H1 (cell line): ENCODE data around the gene OLIG2.

Experiments
- CTCF ChIP-seq, 3 experiments: IDR thresholded peaks; 1 replicate in 2 of 3; 2 replicates in 1 of 3; pipeline versions ENCODE4 v1.5.1 to v1.6.1; 2011; ENCODE audit warnings: low read length in 3 of 3, mild to moderate bottlenecking in 3 of 3, inconsistent platforms in 2 of 3, low read depth in 1 of 3, moderate library complexity in 1 of 3; ENCODE audit not compliant: insufficient read depth in 1 of 3; ENCODE audit errors: control extremely low read depth in 1 of 3
- KDM5A ChIP-seq: fragments of 200-600 bp; IDR thresholded peaks from 2 replicates; pipeline ENCODE4 v1.7.1; 2012; ENCODE audit warnings: mild to moderate bottlenecking, low read length, inconsistent platforms, mixed read lengths
- SIN3A ChIP-seq, 2 experiments: IDR thresholded peaks in 1 of 2; conservative IDR thresholded peaks in 1 of 2; 2 replicates each; pipeline ENCODE4 v1.6.1; 2011 to 2012; ENCODE audit warnings: low read length in 2 of 2, improper control_type of control experiment in 1 of 2, low read depth in 1 of 2, mild to moderate bottlenecking in 1 of 2

- TF ChIP-seq CTCF (IDR thresholded peaks at IDR 0.05; ENCODE audit: control extremely low read depth in 1 of 3, insufficient read depth in 1 of 3, low read depth in 1 of 3, low read length in 3 of 3) = no peak
- TF ChIP-seq KDM5A = no peak
- no peak for TF ChIP-seq SIN3A (conservative IDR thresholded peaks at IDR 0.05 in 1 of 2, IDR thresholded peaks at IDR 0.05 in 1 of 2; ENCODE audit: low read depth in 1 of 2, low read length in 2 of 2)
Observed at GRCh38 chr21:33032434-33033047, 6.8 kb downstream of the OLIG2 start.
